ENCODE results near the gene BRSK1. TPM values are rescaled to one million over a fixed set of nuclear protein-coding genes. Genes with fewer than 3 reads are reported as not detected.

Gene BRSK1
- polyA plus RNA-seq, 1 experiment = 12.8 TPM

GRCh38 chr19:55340784-55341147 lies 57.0 kb downstream of the BRSK1 start:
- no peaks in the 10 kb centered on the region; the same call in 1 of the 2 replicates for H3K27me3 ChIP-seq (ENCODE audit: control insufficient read depth, insufficient read depth, low read length)
- CTCF ChIA-PET = interaction anchor here (0.7 kb wide), 2 partner anchors 16 to 43 kb away, joined by 3 read pairs; partner anchors contain the start of genes TMEM150B and TMEM238
- peak overlapping the region; percentile 74 for H3K4me3 ChIP-seq (ENCODE audit: low read depth, low read length)
- POLR2A ChIA-PET = no interaction called here
- DNase-seq (ENCODE audit: low read depth) = no peak
- TF ChIP-seq, protein P1, sequence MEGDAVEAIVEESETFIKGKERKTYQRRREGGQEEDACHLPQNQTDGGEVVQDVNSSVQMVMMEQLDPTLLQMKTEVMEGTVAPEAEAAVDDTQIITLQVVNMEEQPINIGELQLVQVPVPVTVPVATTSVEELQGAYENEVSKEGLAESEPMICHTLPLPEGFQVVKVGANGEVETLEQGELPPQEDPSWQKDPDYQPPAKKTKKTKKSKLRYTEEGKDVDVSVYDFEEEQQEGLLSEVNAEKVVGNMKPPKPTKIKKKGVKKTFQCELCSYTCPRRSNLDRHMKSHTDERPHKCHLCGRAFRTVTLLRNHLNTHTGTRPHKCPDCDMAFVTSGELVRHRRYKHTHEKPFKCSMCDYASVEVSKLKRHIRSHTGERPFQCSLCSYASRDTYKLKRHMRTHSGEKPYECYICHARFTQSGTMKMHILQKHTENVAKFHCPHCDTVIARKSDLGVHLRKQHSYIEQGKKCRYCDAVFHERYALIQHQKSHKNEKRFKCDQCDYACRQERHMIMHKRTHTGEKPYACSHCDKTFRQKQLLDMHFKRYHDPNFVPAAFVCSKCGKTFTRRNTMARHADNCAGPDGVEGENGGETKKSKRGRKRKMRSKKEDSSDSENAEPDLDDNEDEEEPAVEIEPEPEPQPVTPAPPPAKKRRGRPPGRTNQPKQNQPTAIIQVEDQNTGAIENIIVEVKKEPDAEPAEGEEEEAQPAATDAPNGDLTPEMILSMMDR (IDR thresholded peaks at IDR 0.05; ENCODE audit: insufficient read depth, low read depth, low read length) = peak; percentile 39; the same call in 1 of the 2 replicates
- peaks cover 15% of the 10 kb centered on the region for H3K36me3 ChIP-seq (ENCODE audit: control insufficient read depth, insufficient read depth, low read length)

DNA sequence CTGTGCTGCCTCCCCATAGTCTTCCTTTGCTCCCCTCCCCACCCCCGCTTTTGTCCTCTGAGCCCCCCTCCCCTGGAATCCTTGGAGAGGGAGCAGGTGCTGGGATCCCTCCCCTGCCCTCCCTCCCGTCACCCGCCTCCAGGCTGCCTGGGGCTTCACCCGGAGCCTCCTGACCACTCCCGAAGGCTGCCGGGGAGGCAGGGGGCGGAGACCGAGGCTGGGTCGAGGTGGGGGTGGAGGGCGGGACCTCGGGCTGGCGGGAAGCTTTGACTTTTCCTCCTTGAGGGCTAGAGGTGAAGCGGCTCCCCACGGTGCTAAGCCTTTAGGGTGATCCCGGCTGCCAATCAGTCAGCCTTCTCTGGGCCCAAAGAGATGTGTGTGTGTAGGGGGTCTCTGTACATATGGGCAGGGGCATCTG lies 57.4 kb downstream of the BRSK1 start:
- CTCF ChIA-PET = interaction anchor here (0.7 kb wide), 1 partner anchor 43 kb away, joined by 3 read pairs; the partner anchor contains the start of gene TMEM238
- Histone ChIP-seq H3K27me3 (ENCODE audit: control insufficient read depth, insufficient read depth, low read length) (no peaks in the 10 kb centered on the region; the same call in 1 of the 2 replicates), H3K36me3 (ENCODE audit: control insufficient read depth, insufficient read depth, low read length) (peaks cover 15% of the 10 kb centered on the region), H3K4me3 (ENCODE audit: low read depth, low read length) (peak overlapping the region; percentile 74)
- no peak for DNase-seq (ENCODE audit: low read depth)
- TF ChIP-seq, protein P1 (IDR thresholded peaks at IDR 0.05; ENCODE audit: insufficient read depth, low read depth, low read length) = no peak
- POLR2A ChIA-PET = no interaction called here

DNA sequence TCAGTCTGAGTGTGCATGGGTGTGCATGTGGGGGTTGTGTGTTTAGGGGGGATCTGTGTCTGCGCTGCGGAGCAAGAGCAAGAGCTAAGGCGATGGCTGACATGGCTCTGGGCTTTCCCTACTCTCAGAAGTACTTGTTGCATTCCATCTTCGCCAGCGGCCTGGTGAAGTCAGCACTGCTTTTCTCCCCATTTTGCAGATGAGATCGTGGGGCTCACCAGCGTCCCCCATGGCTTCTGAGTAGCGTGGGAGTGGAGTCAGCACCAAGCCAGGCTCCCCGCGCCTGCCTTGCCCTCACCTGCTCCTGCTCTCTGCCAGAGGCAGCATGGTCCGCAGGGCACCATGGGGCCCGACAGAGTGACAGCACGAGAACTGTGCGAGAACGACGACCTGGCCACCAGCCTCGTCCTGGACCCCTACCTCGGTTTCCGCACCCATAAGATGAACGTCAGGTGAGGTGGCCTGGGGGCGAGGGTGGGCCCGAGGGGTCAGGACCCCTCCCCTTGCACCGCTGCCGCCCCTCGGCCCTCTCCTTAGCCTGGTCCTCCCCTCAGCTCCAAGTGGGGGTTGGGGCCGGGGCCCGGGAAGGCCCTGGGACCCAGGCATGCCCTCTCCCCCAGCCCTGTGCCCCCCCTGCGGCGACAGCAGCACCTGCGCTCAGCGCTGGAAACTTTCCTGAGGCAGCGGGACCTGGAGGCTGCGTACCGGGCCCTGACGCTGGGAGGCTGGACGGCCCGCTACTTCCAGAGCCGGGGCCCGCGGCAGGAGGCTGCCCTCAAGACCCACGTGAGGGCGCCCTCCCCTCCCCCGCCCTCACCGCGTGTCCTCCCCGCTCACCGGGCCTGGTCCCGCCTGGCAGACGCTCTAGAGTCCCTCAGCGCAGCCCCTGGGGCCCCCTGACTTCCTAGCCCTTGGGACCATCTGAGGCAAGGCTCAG lies 58.1 kb downstream of the BRSK1 start:
- no peak overlapping the region for H3K4me3 ChIP-seq (ENCODE audit: low read depth, low read length)
- CTCF ChIA-PET = no interaction called here
- POLR2A ChIA-PET = no interaction called here
- H3K36me3 ChIP-seq (ENCODE audit: control insufficient read depth, insufficient read depth, low read length) = peaks cover 17% of the 10 kb centered on the region
- no peak for DNase-seq (ENCODE audit: low read depth)
- H3K27me3 ChIP-seq (ENCODE audit: control insufficient read depth, insufficient read depth, low read length) = no peaks in the 10 kb centered on the region
- TF ChIP-seq, protein P1 (IDR thresholded peaks at IDR 0.05; ENCODE audit: insufficient read depth, low read depth, low read length) = no peak

DNA sequence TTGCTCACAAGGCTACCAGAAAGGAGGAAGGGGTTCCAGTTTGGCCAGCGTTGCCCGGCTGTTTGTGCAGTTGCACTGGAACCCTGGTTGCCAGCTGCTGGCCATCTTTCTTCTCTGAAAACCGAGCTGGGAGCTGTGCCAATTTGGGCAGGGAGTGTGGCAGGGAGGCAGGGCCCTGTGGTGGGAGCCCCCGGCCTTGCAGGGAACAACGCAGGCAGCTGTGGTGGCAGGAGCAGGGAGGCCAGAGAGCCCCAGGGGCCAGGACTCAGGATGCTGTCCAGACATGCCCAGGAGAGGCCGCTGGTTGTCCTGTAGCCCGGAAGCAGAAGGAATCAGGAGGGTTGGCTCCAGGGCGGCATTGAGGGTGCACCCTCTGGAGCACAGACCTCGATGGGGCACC lies 60.6 kb downstream of the BRSK1 start:
- H3K36me3 ChIP-seq (ENCODE audit: control insufficient read depth, insufficient read depth, low read length) = peaks cover 18% of the 10 kb centered on the region
- ChIA-PET POLR2A (interaction anchor here (0.6 kb wide), 1 partner anchor 21 kb away, joined by 9 read pairs; no protein-coding TSS in a partner anchor), CTCF (interaction anchor here (1.0 to 1.3 kb wide), 2 partner anchors 12 to 20 kb away, joined by 3 read pairs; no protein-coding TSS in a partner anchor)
- TF ChIP-seq, protein P1 (IDR thresholded peaks at IDR 0.05; ENCODE audit: insufficient read depth, low read depth, low read length) = 0 out of 2 replicates have a peak, but pooled peaks have one; percentile 4
- DNase-seq (ENCODE audit: low read depth) = no peak
- no peak overlapping the region for H3K4me3 ChIP-seq (ENCODE audit: low read depth, low read length)
- H3K27me3 ChIP-seq (ENCODE audit: control insufficient read depth, insufficient read depth, low read length) = no peaks in the 10 kb centered on the region

Data from BJ (cell line).